Keratinocyte (primary cell): ENCODE measurements around the gene ADAM33.

ENCODE experiments used
- CTCF ChIP-seq, 3 experiments: IDR thresholded peaks in 1 of 3; conservative IDR thresholded peaks in 1 of 3; optimal IDR thresholded peaks in 1 of 3; 2 replicates in 2 of 3; 3 replicates in 1 of 3; pipeline versions ENCODE3 to v1.5.1; 2011; ENCODE audit warnings: low read length in 3 of 3, mild to moderate bottlenecking in 3 of 3, moderate library complexity in 2 of 3, control low read depth in 1 of 3, inconsistent platforms in 1 of 3; ENCODE audit not compliant: insufficient read depth in 2 of 3; ENCODE audit errors: extremely low read depth in 1 of 3
- EZH2 ChIP-seq: IDR thresholded peaks from one replicate; pipeline ENCODE4 v1.6.1; 2012; ENCODE audit warnings: inconsistent platforms, mild to moderate bottlenecking, low read length, moderate library complexity

- TF ChIP-seq CTCF (optimal IDR thresholded peaks at IDR 0.05 in 1 of 3, IDR thresholded peaks at IDR 0.05 in 1 of 3, conservative IDR thresholded peaks at IDR 0.05 in 1 of 3; ENCODE audit: extremely low read depth in 1 of 3, insufficient read depth in 2 of 3, low read length in 3 of 3) (no peak), EZH2 (no peak)
Observed at GRCh38 chr20:3704087-3704486, 22.3 kb upstream of the ADAM33 start.
